GM04504 (cell line): ENCODE data around the gene LRP1-AS.

Source experiments
- DNase-seq: peaks from one replicate; pipeline ENCODE4 v3.0.0-alpha.2; 2012; ENCODE audit warnings: low read depth

LRP1-AS gene

GRCh38 chr12:57097554-57097835 is 49.9 kb downstream of the LRP1-AS start:
- DNase-seq: no peak

GRCh38 chr12:57096748-57097553 is 50.5 kb downstream of the LRP1-AS start:
- no peak for DNase-seq

DNA sequence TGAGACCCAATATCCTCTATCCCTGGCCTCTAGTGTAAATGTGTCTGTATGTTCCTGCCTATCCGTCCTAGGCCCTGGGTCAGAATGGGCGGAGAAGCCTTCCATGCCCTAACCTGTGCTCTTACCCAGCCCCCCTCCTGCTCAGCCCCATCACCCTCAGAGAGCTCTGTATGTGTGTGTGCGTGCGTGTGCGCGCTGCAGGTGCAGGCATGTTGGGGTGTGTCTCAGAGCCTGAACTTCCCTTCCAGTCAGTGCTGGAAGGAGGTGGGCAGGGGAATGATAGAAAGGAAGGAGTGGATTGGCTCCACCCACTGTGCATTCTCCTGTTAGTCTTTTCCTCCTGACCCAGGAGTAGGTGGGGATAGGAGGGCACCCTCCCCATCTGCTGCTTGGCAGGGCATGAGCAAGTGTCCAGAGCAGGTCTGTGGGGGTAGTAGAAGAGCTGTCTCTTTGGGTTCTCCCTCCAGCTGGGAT is 51.3 kb downstream of the LRP1-AS start:
- no peak for DNase-seq

- no peak for DNase-seq
These were observed 52.0 kb downstream of the LRP1-AS start for GRCh38 chr12:57095440-57095839.
